ENCODE data around the gene TMEM131L. TPM values are rescaled to one million over a fixed set of nuclear protein-coding genes. Genes with fewer than 3 reads are reported as not detected.

Gene TMEM131L
- total RNA-seq, 1 experiment from 2014 or later = 8.1 TPM

DNA sequence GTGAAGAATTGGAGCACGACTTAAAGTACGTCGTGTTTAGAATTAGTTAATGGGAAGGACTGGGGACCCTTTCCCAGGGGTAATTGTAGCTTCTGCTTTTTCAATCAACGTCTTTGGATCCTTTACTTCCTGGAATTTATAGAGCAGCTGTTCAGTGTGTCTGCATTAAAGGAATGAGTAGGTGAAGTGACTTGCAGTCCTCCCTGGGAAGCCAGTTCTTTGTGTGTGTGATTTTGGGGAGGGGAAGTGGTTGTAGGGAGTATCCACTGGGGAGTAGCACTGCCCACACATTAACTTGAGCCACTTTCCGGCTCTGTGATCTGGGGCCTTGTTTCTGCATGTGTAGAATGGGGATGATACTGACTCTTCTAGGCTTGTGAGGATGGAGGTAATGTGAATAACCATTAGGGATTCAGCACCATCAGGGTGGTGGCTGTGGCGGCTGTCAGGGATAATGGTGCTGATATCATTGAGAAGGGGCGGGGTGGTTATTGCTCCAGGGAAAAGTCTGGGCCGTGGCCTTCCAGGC is 54.7 kb downstream of the TMEM131L start:
- no peak for DNase-seq (ENCODE audit: low read depth)

- no peak for DNase-seq (ENCODE audit: low read depth)
These were observed 55.3 kb downstream of the TMEM131L start for GRCh38 chr4:153521478-153521877.

DNA sequence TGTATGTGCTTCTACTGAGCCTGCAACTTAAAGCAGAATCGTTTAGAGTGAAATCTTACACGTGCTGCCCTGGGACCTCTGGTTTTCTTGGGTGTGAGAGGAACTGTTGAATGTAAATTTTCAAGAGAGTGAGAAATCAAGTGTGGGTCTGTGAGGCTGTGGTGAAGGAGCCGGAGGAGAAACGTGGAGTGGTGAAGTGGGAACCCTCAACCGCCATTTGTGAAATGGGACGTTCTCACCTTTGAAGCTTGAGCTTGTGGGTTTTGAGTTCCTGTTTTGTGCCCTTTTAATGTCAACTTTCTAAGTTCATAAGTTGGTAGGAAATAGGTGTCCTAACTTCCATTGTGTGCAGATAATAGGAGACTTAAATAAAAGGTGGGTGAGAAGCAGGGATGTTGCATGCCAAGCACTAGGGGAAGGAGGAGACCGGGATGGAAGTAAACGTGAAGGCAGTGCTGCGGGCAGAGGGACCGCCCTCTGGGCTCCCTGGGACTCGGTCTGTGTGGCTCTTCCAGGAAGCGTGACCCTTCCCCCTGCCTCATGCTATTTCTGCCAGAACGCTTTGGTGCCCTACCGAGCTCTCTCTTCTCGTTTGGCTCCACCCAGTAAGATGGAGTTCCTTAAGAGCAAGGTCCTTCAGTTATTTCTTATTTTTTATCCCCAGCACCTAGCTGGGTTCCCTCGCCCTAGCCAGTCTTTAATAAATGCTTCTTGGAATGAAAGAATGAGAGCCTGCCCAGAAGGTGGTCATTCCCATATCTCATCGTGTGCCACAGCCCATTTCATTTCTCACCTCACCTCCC is 56.0 kb downstream of the TMEM131L start:
- no peak for DNase-seq (ENCODE audit: low read depth)

- no peak for DNase-seq (ENCODE audit: low read depth)
These were observed 56.6 kb downstream of the TMEM131L start for GRCh38 chr4:153522802-153523094.

- no peak for DNase-seq (ENCODE audit: low read depth)
These were observed 57.1 kb downstream of the TMEM131L start for GRCh38 chr4:153523164-153523796.

GRCh38 chr4:153523941-153524386 is 57.8 kb downstream of the TMEM131L start:
- DNase-seq (ENCODE audit: low read depth) = no peak

GRCh38 chr4:153524682-153525081 is 58.5 kb downstream of the TMEM131L start:
- no peak for DNase-seq (ENCODE audit: low read depth)

DNA sequence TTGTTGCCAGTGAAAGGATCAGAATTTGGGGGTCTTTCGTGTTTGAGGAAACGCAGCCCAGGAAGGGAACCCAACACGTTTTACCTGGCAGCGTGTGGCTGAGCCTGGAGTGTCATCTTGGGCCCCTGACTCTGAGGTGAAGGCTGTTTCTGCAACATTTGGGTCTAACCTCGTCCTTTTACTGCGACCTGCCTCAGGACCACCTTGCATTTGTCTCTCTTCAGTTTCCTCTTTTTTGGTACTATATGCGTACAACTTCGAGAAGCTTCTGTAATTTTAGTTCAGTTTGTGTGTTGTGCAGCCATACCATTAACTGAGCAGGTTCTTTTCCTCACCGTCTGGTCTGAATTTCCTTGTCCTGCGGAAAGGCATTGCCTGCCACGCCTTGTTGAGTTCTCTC is 61.5 kb downstream of the TMEM131L start:
- DNase-seq (ENCODE audit: low read depth) = no peak

DNA sequence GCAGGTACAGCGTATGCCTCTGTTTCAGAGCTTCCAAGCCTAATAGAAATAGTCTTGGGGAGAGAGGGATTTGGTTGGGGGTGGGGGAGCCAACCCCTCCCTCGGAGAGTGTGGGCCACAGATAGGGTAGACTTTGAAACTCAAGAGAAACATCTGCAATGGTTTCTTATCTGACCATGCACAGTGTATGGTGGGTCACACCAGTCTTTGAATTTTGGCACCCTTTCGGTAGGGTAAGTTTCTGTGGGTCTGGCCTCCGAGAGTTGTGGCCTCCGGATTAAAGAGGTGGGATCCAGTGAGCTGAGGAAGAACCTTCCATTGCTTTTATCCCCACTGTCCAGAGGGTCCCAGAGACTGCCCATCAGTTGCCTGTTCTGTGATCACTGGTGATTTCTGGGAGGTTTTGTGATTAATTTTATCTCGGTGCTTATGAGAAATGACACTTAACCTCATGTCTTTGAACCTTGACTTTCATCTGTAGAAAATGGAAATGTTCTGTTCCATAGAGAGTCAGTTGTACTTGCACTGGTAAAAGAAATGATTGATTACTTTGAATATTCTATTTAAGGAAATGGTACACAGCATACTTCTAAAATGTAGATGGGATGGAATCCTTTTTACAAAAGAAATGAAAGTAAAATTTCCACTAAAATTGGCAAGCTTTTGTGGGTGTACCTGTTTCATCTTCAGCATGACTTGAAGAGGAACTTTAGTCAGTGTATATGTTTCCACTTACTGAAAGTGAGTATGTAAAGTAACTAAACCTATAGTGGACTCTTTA is 62.7 kb downstream of the TMEM131L start:
- DNase-seq (ENCODE audit: low read depth) = no peak

GRCh38 chr4:153529646-153530045 is 63.5 kb downstream of the TMEM131L start:
- no peak for DNase-seq (ENCODE audit: low read depth)

GRCh38 chr4:153530284-153530999 is 64.3 kb downstream of the TMEM131L start:
- DNase-seq (ENCODE audit: low read depth) = no peak

GRCh38 chr4:153531000-153531358 is 64.8 kb downstream of the TMEM131L start:
- no peak for DNase-seq (ENCODE audit: low read depth)

GRCh38 chr4:153531976-153532626 is 65.9 kb downstream of the TMEM131L start:
- DNase-seq (ENCODE audit: low read depth) = no peak

DNA sequence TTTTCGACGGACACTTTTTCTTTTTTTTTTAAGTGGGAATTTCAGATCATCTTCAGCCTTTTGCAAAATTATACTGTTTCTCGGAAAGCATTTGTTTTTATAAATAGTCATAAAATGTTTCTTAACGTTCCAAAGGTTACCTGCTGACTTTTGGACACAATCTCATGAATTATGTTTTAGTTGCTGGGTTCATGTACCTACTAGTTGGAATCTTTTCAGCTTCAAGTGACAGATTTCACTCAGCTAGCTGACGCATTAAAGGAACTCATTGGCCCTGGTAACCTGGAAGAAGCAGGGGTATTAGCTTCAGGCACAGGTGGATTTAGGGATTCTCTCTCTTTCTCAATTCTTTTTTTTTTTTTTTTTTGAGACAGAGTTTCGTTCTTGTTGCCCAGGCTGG is 66.5 kb downstream of the TMEM131L start:
- no peak for DNase-seq (ENCODE audit: low read depth)

- DNase-seq (ENCODE audit: low read depth) = no peak
These were observed 67.2 kb downstream of the TMEM131L start for GRCh38 chr4:153533387-153533786.

DNA sequence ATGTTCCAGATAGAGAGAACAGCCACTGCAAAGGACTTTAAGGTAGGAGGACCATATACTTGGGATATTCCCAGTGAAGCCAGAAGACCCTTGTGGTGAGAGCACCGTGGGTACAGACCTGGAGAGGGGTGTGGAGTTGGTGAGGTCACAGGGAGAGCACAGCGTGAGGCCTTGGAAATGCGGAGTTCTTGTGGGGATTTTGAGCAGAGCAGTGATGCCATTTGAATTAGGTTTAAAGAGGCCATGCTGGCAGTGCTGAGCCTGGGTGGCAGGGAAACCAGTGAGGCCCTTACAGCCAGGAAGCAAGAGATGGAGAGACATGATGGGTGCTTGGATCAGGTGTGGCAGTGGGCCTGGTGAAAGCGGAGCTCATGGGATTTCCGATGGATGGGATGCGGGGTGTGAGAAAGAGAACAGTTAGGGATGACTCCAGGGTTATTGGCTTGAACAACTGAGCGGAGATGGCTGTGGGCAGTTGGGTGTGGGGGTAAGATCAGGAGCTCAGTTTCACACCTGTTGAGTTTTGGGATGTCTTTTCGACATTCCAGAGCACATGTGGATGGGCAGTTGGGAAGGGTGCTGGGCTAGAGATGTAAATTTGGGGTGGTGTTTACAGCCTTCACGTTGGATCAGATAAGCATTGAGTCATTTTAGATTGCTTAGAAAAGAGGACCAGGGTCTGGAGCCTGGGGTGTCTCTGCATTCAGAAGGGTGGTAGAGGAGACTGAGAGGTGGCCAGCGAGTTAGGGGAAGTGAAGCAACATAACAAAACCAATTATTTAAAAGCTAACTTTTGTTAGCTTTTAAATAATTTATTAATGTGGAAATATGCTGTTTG is 68.9 kb downstream of the TMEM131L start:
- no peak for DNase-seq (ENCODE audit: low read depth)

- DNase-seq (ENCODE audit: low read depth) = no peak
These were observed 69.8 kb downstream of the TMEM131L start for GRCh38 chr4:153535772-153536513.

DNA sequence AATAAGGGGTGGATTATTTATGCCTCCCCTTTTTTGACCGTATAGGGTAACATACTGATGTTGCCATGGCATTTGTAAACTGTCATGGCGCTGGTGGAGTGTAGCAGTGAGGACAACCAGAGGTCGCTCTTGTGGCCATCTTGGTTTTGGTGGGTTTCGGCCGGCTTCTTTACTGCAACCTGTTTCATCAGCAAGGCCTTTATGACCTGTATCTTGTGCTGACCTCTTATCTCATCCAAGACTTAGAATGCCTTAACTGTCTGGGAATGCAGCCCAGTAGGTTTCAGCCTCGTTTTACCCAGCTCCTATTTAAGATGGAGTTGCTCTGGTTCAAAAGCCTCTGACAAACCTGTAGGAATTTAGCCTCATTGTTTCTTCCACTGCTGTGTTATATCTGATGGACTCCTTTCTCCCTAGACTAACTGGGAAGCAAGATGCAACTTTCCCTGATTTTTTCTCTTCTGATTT is 71.4 kb downstream of the TMEM131L start:
- DNase-seq (ENCODE audit: low read depth) = no peak

DNA sequence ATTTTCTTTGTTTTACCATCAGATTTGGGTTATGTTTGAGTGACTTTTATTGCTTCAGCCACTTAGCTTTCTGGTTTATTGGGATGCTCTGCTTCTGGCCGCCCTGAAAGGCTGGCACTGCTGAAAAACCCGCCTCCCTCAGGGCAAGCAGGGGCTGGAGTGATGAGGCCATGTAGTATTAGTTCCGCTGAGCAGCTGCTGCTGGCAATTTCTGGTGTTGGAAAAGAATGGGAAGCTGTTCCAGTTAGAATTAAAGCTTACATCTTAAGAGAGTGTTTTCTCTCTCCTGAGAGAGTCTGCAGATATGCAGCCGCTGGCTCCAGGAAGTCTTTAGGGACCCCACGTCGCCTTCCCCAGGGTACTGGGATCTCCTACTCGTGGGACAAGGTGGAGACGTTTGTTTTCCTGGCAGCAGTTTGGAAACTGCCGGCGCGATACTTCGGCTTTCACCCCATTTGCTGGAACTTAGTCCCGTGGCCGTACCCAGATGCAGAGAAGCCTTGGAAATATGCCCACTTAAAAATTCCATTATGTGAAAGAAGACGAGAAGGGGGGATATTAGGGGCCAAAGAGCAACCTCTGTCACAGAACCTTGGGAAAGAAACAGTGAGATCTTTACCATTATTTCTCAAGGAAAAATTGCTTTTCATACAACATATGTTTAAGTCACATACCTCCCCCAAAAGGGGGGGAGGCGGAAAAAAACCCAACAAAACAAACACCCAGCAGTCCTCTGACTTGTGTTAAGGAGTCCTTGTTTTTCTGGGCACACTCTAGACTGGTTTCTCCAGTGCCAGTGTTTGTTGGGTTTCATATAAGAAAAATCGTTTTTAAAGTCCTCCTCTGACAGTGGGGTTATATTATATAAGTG is 72.6 kb downstream of the TMEM131L start:
- DNase-seq (ENCODE audit: low read depth) = no peak

All from Daoy (cell line).